Measurements from ENCODE around the gene AQP3.

The AQP3 gene

GRCh38 chr9:33419708-33420303 is 27.6 kb downstream of the AQP3 start:
- TF ChIP-seq ZFX (IDR thresholded peaks at IDR 0.05) (no peak), CTCF (conservative IDR thresholded peaks at IDR 0.05) (no peak)
- H3K27ac ChIP-seq: no peak overlapping the region

- H3K27ac ChIP-seq: peak overlapping the region; percentile 89; the same call in 1 of the 2 replicates
- TF ChIP-seq ZFX (IDR thresholded peaks at IDR 0.05) (no peak), CTCF (conservative IDR thresholded peaks at IDR 0.05) (no peak)
Observed at GRCh38 chr9:33418090-33418489, 29.3 kb downstream of the AQP3 start.

GRCh38 chr9:33416996-33417395 is 30.4 kb downstream of the AQP3 start:
- H3K27ac ChIP-seq: peak overlapping the region; percentile 89
- TF ChIP-seq ZFX (IDR thresholded peaks at IDR 0.05): no peak
- TF ChIP-seq CTCF (conservative IDR thresholded peaks at IDR 0.05): no peak

GRCh38 chr9:33415501-33416038 is 31.8 kb downstream of the AQP3 start:
- peak overlapping the region; percentile 89 for H3K27ac ChIP-seq
- no peak for TF ChIP-seq ZFX (IDR thresholded peaks at IDR 0.05)
- peak; percentile 89 for TF ChIP-seq CTCF (conservative IDR thresholded peaks at IDR 0.05)

- TF ChIP-seq CTCF (conservative IDR thresholded peaks at IDR 0.05): no peak
- TF ChIP-seq ZFX (IDR thresholded peaks at IDR 0.05): no peak
- H3K27ac ChIP-seq: peak overlapping the region; percentile 89
Observed at GRCh38 chr9:33414889-33415500, 32.4 kb downstream of the AQP3 start.

GRCh38 chr9:33414268-33414667 is 33.1 kb downstream of the AQP3 start:
- TF ChIP-seq CTCF (conservative IDR thresholded peaks at IDR 0.05) (no peak), ZFX (IDR thresholded peaks at IDR 0.05) (no peak)
- H3K27ac ChIP-seq: peak overlapping the region; percentile 89

GRCh38 chr9:33408087-33408486 is 39.3 kb downstream of the AQP3 start:
- no peak overlapping the region for H3K27ac ChIP-seq
- TF ChIP-seq CTCF (conservative IDR thresholded peaks at IDR 0.05): no peak
- no peak for TF ChIP-seq ZFX (IDR thresholded peaks at IDR 0.05)

All from C4-2B (cell line).